Central memory CD8-positive, alpha-beta T cell (primary cell): ENCODE measurements around the gene CCL25.

Experiments
- ATAC-seq: fragments of 150-1000 bp; cut with Tn5 transposase; replicated peaks from 2 replicates; pipeline ENCODE4 v1.10.0; 2022; ENCODE audit warnings: mild to moderate bottlenecking, moderate FRiP score, moderate number of reproducible peaks; ENCODE audit not compliant: poor library complexity, severe bottlenecking; ENCODE audit errors: extremely low read depth
- DNase-seq, 2 donors: peaks; one replicate each; pipeline ENCODE4 v3.0.0; 2021; ENCODE audit warnings: low spot score in 2 of 2
- H3K27ac Mint-ChIP-seq: one replicate; pipeline ENCODE4 v1.8.0; 2022; ENCODE audit warnings: low read depth, mild to moderate bottlenecking, moderate library complexity, mixed read lengths
- H3K27me3 Mint-ChIP-seq: one replicate; pipeline ENCODE4 v1.8.0; 2022; ENCODE audit warnings: mixed read lengths
- H3K36me3 Mint-ChIP-seq: one replicate; pipeline ENCODE4 v1.8.0; 2022; ENCODE audit warnings: mild to moderate bottlenecking, moderate library complexity, mixed read lengths; ENCODE audit not compliant: insufficient read depth
- H3K4me1 Mint-ChIP-seq: one replicate; pipeline ENCODE4 v1.8.0; 2022; ENCODE audit warnings: mixed read lengths
- H3K4me3 Mint-ChIP-seq: one replicate; pipeline ENCODE4 v1.8.0; 2022; ENCODE audit warnings: mild to moderate bottlenecking, moderate library complexity, mixed read lengths
- H3K9me3 Mint-ChIP-seq: one replicate; pipeline ENCODE4 v1.8.0; 2022; ENCODE audit warnings: mixed read lengths

CCL25 gene

DNA sequence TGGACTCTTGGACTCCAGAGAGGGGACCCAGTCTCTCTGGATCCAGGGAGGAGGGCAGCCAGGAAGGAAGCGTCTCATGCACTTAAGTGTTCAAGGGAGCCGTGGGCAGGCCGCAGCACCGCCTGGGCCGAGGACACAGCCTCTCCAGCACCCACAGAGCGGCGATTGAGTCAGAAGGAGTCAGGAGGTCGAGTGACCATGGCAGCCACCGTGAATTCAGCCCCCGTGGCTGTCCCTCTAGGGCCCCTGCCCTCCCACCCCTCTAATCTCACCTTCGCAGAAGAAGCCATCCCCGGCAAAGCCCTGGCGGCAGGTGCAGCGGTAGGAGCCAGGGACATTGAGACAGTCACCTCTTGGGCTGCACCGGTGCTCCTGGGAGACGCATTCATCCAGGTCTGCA, 58.8 kb downstream of the CCL25 start:
- no peaks in the 10 kb centered on the region for H3K9me3 Mint-ChIP-seq
- no peak overlapping the region for H3K4me3 Mint-ChIP-seq
- no peak overlapping the region for H3K27ac Mint-ChIP-seq
- H3K4me1 Mint-ChIP-seq = no peaks in the 10 kb centered on the region
- DNase-seq (no peak), ATAC-seq (no peak)
- H3K36me3 Mint-ChIP-seq = no peaks in the 10 kb centered on the region
- no peaks in the 10 kb centered on the region for H3K27me3 Mint-ChIP-seq
